GM19438 (cell line): ENCODE results near the gene ZC2HC1B.

Experiments used
- ATAC-seq: cut with Tn5 transposase; IDR thresholded peaks from one replicate; pipeline ENCODE4 v1.9.1; 2021; ENCODE audit warnings: low read depth; ENCODE audit not compliant: unreplicated experiment

ZC2HC1B gene

GRCh38 chr6:143986463-143987065 lies 122.3 kb downstream of the ZC2HC1B start:
- ATAC-seq, result no peak
